ENCODE results near the gene CNNM2. TPM values are rescaled to one million over a fixed set of nuclear protein-coding genes. Genes with fewer than 3 reads are reported as not detected.

CNNM2 gene
- total RNA-seq, 1 experiment from 2014 or later, result 16.1 TPM

GRCh38 chr10:103086799-103087198 is 168.7 kb downstream of the CNNM2 start:
- H3K4me3 Mint-ChIP-seq (ENCODE audit: unreplicated experiment), result no peak overlapping the region
- H3K4me3 ChIP-seq (ENCODE audit: low read depth, low read length), result no peak overlapping the region
- no peaks in the 10 kb centered on the region for H3K4me1 ChIP-seq
- H3K27me3 Mint-ChIP-seq (ENCODE audit: insufficient read depth, unreplicated experiment), result no peaks in the 10 kb centered on the region
- H3K9me3 ChIP-seq, result no peaks in the 10 kb centered on the region
- TF ChIP-seq, protein P1, sequence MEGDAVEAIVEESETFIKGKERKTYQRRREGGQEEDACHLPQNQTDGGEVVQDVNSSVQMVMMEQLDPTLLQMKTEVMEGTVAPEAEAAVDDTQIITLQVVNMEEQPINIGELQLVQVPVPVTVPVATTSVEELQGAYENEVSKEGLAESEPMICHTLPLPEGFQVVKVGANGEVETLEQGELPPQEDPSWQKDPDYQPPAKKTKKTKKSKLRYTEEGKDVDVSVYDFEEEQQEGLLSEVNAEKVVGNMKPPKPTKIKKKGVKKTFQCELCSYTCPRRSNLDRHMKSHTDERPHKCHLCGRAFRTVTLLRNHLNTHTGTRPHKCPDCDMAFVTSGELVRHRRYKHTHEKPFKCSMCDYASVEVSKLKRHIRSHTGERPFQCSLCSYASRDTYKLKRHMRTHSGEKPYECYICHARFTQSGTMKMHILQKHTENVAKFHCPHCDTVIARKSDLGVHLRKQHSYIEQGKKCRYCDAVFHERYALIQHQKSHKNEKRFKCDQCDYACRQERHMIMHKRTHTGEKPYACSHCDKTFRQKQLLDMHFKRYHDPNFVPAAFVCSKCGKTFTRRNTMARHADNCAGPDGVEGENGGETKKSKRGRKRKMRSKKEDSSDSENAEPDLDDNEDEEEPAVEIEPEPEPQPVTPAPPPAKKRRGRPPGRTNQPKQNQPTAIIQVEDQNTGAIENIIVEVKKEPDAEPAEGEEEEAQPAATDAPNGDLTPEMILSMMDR (IDR thresholded peaks at IDR 0.05; ENCODE audit: insufficient read depth in 1 of 2, low read depth in 1 of 2, low read length in 1 of 2, severe bottlenecking in 1 of 2, unreplicated experiment in 1 of 2), result no peak
- no peaks in the 10 kb centered on the region for H3K9me3 Mint-ChIP-seq (ENCODE audit: unreplicated experiment)
- BruUV-seq (replicated peaks), result no TSS peak
- CTCF ChIA-PET, result interaction anchor here (1.6 kb wide), 1 partner anchor 158 kb away, joined by 4 read pairs; no protein-coding TSS in a partner anchor
- H3K27ac Mint-ChIP-seq (ENCODE audit: unreplicated experiment), result no peak overlapping the region
- no peaks in the 10 kb centered on the region for H3K27me3 ChIP-seq (replicated peaks; ENCODE audit: control insufficient read depth, insufficient read depth, low read length)
- peaks cover 77% of the 10 kb centered on the region for H3K36me3 Mint-ChIP-seq (ENCODE audit: insufficient read depth, unreplicated experiment)
- no peaks in the 10 kb centered on the region; the same call in 1 of the 2 replicates for H3K36me3 ChIP-seq (ENCODE audit: control insufficient read depth, insufficient read depth, low read length)
- H3K4me1 Mint-ChIP-seq (ENCODE audit: low read depth, unreplicated experiment), result no peaks in the 10 kb centered on the region
- POLR2A ChIA-PET, result no interaction called here
- no peak for DNase-seq
- intact Hi-C loops (cut with micrococcal nuclease; ENCODE audit: unreplicated experiment), result loop anchor here (10.0 kb wide), 1 partner anchor 158 kb away; the partner anchor contains the start of gene RPEL1

DNA sequence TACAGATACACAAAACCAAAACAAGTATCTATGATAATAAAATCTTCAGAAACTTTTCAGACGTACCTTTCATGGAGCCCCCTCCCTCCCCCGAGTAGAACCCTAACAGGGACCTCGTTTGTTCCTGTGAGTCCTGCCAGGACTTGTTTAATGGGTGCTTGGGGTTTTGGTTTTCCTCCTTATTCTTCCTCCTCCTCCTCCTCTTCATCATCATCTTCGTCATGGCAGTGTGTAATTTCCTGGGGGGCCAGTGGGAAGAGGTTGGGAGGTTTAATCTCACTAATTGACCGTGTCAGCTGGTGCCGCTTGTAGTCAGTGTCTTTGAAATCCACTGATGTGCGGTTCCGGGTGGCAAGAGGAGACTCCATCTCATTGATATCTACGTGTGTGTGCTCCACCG is 171.4 kb downstream of the CNNM2 start:
- no peaks in the 10 kb centered on the region for H3K4me1 ChIP-seq
- Mint-ChIP-seq H3K36me3 (ENCODE audit: insufficient read depth, unreplicated experiment) (peaks cover 82% of the 10 kb centered on the region), H3K27ac (ENCODE audit: unreplicated experiment) (no peak overlapping the region)

DNA sequence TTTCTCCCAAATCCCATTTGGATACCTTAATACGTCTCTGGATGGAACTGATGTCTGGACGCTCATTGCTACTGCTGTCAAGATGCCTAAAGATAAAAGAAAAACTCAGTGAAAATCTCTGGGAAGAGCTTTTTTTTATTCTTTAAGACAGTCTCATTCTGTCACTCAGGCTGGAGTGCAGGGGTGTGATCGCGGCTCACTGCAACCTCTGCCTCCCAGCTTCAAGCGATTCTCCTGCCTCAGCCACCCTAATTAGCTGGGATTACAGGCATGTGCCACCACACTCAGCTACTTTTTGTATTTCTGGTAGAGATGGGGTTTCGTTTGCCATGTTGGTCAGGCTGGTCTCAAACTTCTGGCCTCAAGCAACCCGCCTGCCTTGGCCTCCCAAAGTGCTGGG is 172.8 kb downstream of the CNNM2 start:
- ChIA-PET POLR2A (no interaction called here), CTCF (interaction anchor here (1.2 kb wide), 1 partner anchor 154 kb away, joined by 4 read pairs; no protein-coding TSS in a partner anchor)
- H3K36me3 Mint-ChIP-seq (ENCODE audit: insufficient read depth, unreplicated experiment), result peaks cover 72% of the 10 kb centered on the region
- no peaks in the 10 kb centered on the region for H3K4me1 Mint-ChIP-seq (ENCODE audit: low read depth, unreplicated experiment)
- no peaks in the 10 kb centered on the region for H3K9me3 Mint-ChIP-seq (ENCODE audit: unreplicated experiment)
- H3K4me3 Mint-ChIP-seq (ENCODE audit: unreplicated experiment), result no peak overlapping the region
- no peak overlapping the region for H3K27ac Mint-ChIP-seq (ENCODE audit: unreplicated experiment)
- Histone ChIP-seq H3K9me3 (no peaks in the 10 kb centered on the region), H3K27me3 (replicated peaks; ENCODE audit: control insufficient read depth, insufficient read depth, low read length) (no peaks in the 10 kb centered on the region), H3K4me3 (ENCODE audit: low read depth, low read length) (no peak overlapping the region), H3K4me1 (no peaks in the 10 kb centered on the region), H3K36me3 (ENCODE audit: control insufficient read depth, insufficient read depth, low read length) (peaks cover 1% of the 10 kb centered on the region; the same call in 1 of the 2 replicates)
- no peak for DNase-seq
- intact Hi-C loops (cut with micrococcal nuclease; ENCODE audit: unreplicated experiment), result no loop called here
- H3K27me3 Mint-ChIP-seq (ENCODE audit: insufficient read depth, unreplicated experiment), result no peaks in the 10 kb centered on the region
- TF ChIP-seq, protein P1 (IDR thresholded peaks at IDR 0.05; ENCODE audit: insufficient read depth in 1 of 2, low read depth in 1 of 2, low read length in 1 of 2, severe bottlenecking in 1 of 2, unreplicated experiment in 1 of 2), result no peak
- no TSS peak for BruUV-seq (replicated peaks)

More for the DNA sequence above, 171.4 kb downstream of the CNNM2 start:
- TF ChIP-seq, protein P1 (IDR thresholded peaks at IDR 0.05; ENCODE audit: insufficient read depth in 1 of 2, low read depth in 1 of 2, low read length in 1 of 2, severe bottlenecking in 1 of 2, unreplicated experiment in 1 of 2), result no peak
- POLR2A ChIA-PET, result no interaction called here
- Mint-ChIP-seq H3K4me1 (ENCODE audit: low read depth, unreplicated experiment) (no peaks in the 10 kb centered on the region), H3K27me3 (ENCODE audit: insufficient read depth, unreplicated experiment) (no peaks in the 10 kb centered on the region), H3K9me3 (ENCODE audit: unreplicated experiment) (no peaks in the 10 kb centered on the region), H3K4me3 (ENCODE audit: unreplicated experiment) (no peak overlapping the region)
- peaks cover 1% of the 10 kb centered on the region; the same call in 1 of the 2 replicates for H3K36me3 ChIP-seq (ENCODE audit: control insufficient read depth, insufficient read depth, low read length)
- DNase-seq, result no peak
- no peaks in the 10 kb centered on the region for H3K27me3 ChIP-seq (replicated peaks; ENCODE audit: control insufficient read depth, insufficient read depth, low read length)
- H3K4me3 ChIP-seq (ENCODE audit: low read depth, low read length), result no peak overlapping the region
- no TSS peak for BruUV-seq (replicated peaks)
- CTCF ChIA-PET, result interaction anchor here (0.6 kb wide), 1 partner anchor 148 kb away, joined by 4 read pairs; no protein-coding TSS in a partner anchor
- intact Hi-C loops (cut with micrococcal nuclease; ENCODE audit: unreplicated experiment), result loop anchor here (10.0 kb wide), 1 partner anchor 155 kb away; the partner anchor contains the start of gene RPEL1
- no peaks in the 10 kb centered on the region for H3K9me3 ChIP-seq
